ENCODE results near the gene SLC16A3. TPM values are rescaled to one million over a fixed set of nuclear protein-coding genes. Genes with fewer than 3 reads are reported as not detected.

Gene SLC16A3
- total and polyA plus RNA-seq, 12 donors, result 2.7 to 58.6 (median 32.7) TPM

GRCh38 chr17:82240506-82241182 lies 11.8 kb downstream of the SLC16A3 start:
- no peak overlapping the region for H3K4me3 ChIP-seq
- H3K27ac ChIP-seq, result peak overlapping the region; percentile 55 to 91 (median 88)
- peaks cover 54 to 74% of the 10 kb centered on the region in 2 donors for H3K4me1 ChIP-seq (replicated peaks in 1 of 2)
- DNase-seq, result peak in 1 of 7 donors; percentile 48
- WGBS, 4 donors, result 50 to 71% (median 58%) methylated on average over 12 to 20 of the region's 20 CpGs
- no peaks in the 10 kb centered on the region for H3K9me3 ChIP-seq (replicated peaks in 1 of 3)
- no peak for TF ChIP-seq POLR2A (IDR thresholded peaks at IDR 0.05)
- TF ChIP-seq, protein P1, sequence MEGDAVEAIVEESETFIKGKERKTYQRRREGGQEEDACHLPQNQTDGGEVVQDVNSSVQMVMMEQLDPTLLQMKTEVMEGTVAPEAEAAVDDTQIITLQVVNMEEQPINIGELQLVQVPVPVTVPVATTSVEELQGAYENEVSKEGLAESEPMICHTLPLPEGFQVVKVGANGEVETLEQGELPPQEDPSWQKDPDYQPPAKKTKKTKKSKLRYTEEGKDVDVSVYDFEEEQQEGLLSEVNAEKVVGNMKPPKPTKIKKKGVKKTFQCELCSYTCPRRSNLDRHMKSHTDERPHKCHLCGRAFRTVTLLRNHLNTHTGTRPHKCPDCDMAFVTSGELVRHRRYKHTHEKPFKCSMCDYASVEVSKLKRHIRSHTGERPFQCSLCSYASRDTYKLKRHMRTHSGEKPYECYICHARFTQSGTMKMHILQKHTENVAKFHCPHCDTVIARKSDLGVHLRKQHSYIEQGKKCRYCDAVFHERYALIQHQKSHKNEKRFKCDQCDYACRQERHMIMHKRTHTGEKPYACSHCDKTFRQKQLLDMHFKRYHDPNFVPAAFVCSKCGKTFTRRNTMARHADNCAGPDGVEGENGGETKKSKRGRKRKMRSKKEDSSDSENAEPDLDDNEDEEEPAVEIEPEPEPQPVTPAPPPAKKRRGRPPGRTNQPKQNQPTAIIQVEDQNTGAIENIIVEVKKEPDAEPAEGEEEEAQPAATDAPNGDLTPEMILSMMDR (IDR thresholded peaks at IDR 0.05), result no peak
- no peaks in the 10 kb centered on the region for H3K27me3 ChIP-seq
- intact Hi-C loops (cut with DNase I), result no loop called here
- H3K36me3 ChIP-seq (replicated peaks in 1 of 2), result peaks cover 0 to 42% of the 10 kb centered on the region in 2 donors

DNA sequence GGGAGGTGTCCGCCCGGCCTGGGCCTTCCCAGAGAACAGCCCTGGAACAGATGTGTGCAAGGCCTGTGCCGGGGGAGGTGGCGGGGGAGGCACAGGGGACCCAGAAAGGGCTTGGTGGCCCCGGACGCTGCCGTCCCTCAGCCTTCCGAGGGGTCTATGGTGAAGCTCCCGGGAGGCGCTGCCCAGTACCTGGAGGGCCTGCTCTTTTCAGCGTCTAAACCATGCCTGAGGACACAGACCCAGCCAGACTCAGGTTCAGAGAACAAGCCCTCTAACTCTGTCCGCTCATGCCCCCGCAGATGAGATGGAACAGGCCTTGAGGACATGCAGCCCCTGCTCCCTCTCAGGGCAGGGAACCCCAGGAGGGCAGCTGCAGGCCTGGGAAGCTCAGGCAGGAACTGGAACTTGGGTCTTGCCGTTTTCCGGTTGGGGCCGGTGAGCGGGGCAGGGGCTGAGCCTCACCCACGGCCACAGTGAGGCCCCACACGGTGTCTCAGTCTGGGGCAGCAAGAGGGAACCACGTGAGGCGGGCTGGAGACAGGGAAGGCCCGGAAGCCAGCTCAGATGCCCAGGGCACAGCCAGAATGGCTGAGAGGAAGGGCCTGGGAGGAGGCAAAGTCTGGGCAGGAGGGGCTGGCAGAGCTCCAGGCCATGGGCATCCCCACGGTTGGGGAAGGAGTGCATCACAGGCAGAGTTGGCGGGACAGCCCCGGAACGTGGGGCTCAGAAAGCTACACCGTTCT lies 12.5 kb downstream of the SLC16A3 start:
- intact Hi-C loops (cut with DNase I), result no loop called here
- DNase-seq, result peak; percentile 83 to 94 (median 93)
- Histone ChIP-seq H3K36me3 (replicated peaks in 1 of 2) (peaks cover 0 to 46% of the 10 kb centered on the region in 2 donors), H3K9me3 (replicated peaks in 1 of 3) (no peaks in the 10 kb centered on the region), H3K4me1 (replicated peaks in 1 of 2) (peaks cover 51 to 74% of the 10 kb centered on the region in 2 donors), H3K4me3 (no peak overlapping the region), H3K27ac (peak overlapping the region; percentile 55 to 91 (median 88)), H3K27me3 (no peaks in the 10 kb centered on the region)
- TF ChIP-seq POLR2A (IDR thresholded peaks at IDR 0.05), result peak in 1 of 2 donors; percentile 45
- TF ChIP-seq, protein P1 (IDR thresholded peaks at IDR 0.05), result no peak
- WGBS, 4 donors, result 2 to 32% (median 17%) methylated on average over 4 to 27 of the region's 27 CpGs

DNA sequence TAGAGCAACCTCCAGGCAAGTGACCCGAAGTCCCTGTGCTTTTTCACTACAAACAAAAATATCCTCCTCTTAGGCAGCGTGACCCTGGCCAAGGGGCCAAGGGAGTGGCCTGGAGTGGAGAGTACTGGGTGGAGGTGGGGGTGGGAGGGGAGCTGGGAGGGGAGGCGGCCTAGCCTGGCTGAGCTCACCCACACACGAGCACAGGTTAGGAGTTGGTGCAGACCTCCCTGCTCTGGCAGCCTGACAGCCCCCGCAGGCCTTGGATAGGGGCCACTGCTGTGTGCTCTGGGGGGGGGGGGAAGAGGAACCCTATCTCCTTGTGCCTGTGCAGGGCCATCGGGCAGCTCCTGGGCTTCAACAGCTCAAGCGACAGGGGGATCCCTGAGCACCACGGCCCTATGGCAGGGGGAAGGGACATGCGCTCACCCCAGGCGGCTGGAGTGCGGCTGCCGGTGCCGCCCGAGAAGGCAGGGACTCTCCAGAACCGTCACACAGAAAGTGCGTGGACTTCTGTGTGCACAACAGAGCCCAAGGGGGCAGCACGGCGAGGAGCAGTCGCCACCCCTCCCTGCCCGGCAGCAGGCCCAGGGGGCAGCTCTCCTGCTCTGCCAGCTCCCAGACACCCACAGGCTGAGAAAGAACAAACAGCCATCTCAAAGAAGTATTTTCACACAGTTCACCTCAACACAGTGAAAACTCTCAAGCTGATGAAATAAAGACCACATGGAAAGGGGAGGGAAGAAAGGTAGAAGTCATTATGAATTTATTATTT lies 13.3 kb downstream of the SLC16A3 start:
- Histone ChIP-seq H3K27me3 (no peaks in the 10 kb centered on the region), H3K27ac (peak overlapping the region; percentile 55 to 91 (median 89)), H3K9me3 (replicated peaks in 1 of 3) (no peaks in the 10 kb centered on the region), H3K36me3 (replicated peaks in 1 of 2) (peaks cover 0 to 54% of the 10 kb centered on the region in 2 donors), H3K4me1 (replicated peaks in 1 of 2) (peaks cover 53 to 77% of the 10 kb centered on the region in 2 donors), H3K4me3 (no peak overlapping the region)
- intact Hi-C loops (cut with DNase I), result no loop called here
- peak in 3 of 7 donors; percentile 64 to 78 (median 74) for DNase-seq
- WGBS, 4 donors, result 14 to 22% (median 18%) methylated on average over 6 to 20 of the region's 20 CpGs
- TF ChIP-seq POLR2A (IDR thresholded peaks at IDR 0.05), result no peak
- TF ChIP-seq, protein P1 (IDR thresholded peaks at IDR 0.05), result no peak

DNA sequence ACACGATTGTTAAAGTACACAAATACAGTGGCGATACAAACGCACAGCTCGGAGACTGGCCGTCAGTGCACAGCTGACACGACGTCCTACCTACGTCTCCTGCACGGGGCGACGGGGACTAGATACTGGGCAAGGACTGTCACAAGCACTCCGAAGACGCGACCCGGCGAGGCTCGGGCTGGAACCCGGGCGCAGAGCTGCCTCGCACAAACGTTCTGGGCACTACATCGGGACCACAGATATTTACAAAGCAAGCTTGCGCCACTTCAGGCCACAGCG lies 13.8 kb downstream of the SLC16A3 start:
- H3K9me3 ChIP-seq (replicated peaks in 1 of 3), result no peaks in the 10 kb centered on the region
- H3K4me3 ChIP-seq, result no peak overlapping the region
- H3K27ac ChIP-seq, result peak overlapping the region; percentile 55 to 91 (median 89)
- peak in 1 of 7 donors; percentile 47 for DNase-seq
- peaks cover 0 to 59% of the 10 kb centered on the region in 2 donors for H3K36me3 ChIP-seq (replicated peaks in 1 of 2)
- intact Hi-C loops (cut with DNase I), result no loop called here
- 54 to 62% (median 58%) methylated on average over 21 to 24 of the region's 24 CpGs for WGBS, 4 donors
- H3K27me3 ChIP-seq, result no peaks in the 10 kb centered on the region
- TF ChIP-seq, protein P1 (IDR thresholded peaks at IDR 0.05), result no peak
- no peak for TF ChIP-seq POLR2A (IDR thresholded peaks at IDR 0.05)
- H3K4me1 ChIP-seq (replicated peaks in 1 of 2), result peaks cover 57 to 82% of the 10 kb centered on the region in 2 donors

Data from adrenal gland (tissue), 12 donors.